Measurements from ENCODE around the gene ACAD11.

The ACAD11 gene

DNA sequence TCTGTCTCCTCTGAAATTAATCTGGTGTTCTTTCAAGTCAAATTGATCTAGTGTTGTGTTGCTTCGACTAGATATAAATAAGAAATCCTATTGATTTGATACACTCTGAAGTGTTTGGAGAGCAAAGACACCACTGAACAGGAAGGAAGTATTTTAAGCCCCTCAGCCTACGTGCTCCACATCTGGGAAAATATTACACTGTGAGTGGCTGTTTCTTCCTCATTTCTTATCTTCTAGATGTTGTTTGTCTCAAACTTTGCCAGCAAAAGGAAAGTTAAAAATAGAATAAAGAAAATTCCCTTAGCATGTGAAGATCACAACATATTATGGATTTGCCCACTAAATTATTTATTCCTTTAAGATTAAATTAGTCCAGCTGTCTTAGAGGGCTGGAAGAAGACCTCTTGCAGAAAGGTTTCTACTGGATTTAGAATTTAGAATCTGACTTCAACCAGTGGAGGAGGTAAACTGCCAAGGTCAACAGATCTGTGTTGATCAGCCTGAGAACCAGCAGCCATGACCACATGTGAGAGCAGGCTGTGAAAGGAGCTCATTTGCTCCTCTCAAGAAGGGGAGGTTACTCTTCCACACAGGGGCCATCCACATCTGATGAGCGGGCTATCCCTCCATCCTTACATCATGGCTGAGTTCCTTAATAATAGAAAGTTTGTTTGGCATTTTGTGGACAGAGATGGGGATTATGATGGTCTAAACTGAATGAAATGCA, 108.9 kb downstream of the ACAD11 start:
- no peak for DNase-seq (ENCODE audit: low spot score)

GRCh38 chr3:132549890-132550578, 109.6 kb downstream of the ACAD11 start:
- no peak for DNase-seq (ENCODE audit: low spot score)

DNA sequence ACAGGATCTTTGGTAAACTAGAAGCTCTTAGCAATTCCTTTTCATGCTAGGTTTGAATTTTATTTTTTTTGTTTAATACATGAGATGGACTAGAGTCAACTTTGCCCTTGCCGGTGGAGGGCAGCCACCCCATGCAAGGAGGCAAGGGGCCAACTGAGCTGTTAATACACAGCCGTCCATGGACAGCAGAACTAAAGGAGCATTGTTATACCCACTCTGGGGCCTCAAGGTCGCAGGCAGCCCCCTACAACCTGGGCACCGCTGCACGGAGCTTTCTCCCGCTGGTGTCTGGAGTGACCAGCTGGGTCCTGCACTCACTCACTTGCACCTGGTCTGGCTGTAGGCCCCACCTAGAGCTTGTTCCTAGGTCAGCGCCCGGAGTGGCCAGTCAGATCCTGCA, 110.4 kb downstream of the ACAD11 start:
- no peak for DNase-seq (ENCODE audit: low spot score)

DNA sequence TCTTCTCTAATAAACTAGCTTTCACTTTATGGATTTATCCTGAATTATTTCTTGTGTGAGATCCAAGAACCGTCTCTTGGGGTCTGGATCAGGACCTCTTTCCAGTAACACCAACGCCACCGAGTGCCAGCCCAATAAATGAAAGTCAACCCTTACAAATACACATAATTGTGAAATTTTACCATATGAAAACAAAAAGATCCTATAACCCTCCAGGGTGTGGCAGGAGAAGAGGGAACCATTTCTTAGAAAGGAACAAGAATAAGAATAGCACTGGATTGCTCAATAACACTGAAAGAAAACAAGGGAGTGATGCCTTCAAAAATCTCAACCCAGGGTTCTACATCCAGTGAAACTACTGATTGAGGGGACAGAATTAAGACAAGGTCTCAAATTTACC, 114.1 kb downstream of the ACAD11 start:
- no peak for DNase-seq (ENCODE audit: low spot score)

- DNase-seq (ENCODE audit: low spot score), result no peak
Measured at GRCh38 chr3:132544130-132544529, 115.5 kb downstream of the ACAD11 start.

DNA sequence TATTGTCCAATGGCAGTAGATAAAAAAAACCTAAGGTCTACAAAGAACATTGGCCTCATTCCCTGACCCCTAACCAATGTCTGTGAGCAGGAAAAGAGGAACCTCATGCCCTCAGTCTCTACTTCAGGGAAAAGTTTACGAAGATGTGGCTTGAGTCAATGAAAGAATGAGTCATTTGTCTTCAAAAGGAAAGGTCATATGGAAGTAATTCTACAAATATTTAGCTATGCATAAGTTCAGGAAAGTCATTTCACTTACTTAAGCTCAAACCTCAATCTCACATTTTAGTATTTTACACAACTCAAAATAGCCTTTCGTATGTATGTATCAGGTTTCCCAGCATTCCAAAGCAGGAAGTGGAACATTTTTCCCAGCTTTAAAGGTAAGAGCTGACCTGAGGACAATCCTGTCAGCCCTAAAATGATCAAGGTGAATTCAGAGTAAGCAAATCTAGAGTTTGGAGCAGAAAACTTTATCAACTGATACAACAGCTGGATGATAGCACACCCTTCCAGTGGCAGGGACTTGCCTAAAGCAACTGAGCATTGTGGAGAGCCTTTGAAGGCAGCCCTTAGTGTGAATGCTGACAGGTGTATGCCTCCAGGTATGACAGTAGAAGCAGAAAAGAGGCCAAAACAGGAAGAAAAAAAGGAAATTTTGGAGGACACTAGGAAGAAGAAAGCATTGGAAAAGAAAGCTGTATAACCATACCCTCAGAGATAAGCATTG, 116.4 kb downstream of the ACAD11 start:
- DNase-seq (ENCODE audit: low spot score), result no peak

DNA sequence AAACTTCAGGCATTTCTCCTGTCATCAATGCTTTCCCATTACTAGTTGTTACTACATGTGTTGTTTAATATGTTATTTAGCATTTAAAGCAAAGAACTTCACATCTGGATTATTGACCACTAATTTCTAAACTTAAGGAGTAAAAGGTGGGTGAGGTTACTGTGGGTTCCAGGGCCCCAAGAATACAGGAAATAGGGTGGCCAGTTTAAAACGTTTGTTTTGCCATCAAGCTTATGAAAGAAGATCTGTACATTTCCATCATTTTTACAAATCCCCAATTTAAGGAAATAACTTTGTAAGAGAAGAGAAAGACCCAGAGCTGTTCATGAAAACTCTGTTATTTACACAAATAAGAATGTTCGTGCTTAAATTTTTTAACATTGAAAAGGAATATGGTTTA, 117.0 kb downstream of the ACAD11 start:
- no peak for DNase-seq (ENCODE audit: low spot score)

DNA sequence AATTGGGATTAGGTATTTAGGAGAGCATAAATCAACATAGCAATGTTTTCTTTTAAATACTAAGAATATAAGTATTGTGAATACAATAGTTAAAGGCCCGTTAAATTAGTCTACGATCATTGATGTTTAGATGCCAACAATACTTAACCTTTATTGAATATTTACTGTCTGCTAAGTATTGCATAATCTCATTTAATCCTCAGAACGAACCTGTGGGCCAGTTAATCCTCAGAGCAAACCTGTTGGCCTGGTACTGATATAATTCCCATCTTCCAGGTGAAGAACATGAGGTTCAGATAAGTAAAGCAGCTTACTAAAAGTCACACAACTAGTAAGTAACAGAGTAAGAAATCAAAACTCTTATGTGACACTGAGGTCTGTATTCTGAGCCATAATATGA, 119.9 kb downstream of the ACAD11 start:
- no peak for DNase-seq (ENCODE audit: low spot score)

- no peak for DNase-seq (ENCODE audit: low spot score)
Measured at GRCh38 chr3:132538072-132538471, 121.5 kb downstream of the ACAD11 start.

DNA sequence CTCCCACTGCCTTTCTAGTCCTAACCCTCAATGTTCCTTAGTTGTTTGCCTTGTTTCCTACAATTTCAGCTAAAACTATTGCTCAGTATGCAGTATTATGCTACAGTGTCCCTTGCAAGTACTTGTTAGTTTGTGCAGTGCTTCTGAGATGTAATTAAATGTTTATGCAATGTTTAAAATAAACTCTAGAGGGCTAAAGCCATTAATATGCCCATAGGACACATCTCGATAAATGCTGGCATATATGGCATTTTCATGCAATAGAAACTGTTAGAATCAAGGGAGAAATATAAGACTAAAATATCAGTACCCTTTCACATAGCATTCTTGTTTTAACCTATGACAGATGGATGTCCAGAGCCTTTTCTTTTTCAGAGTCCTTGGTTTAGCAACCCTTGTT, 122.3 kb downstream of the ACAD11 start:
- peak; percentile 24 for DNase-seq (ENCODE audit: low spot score)

- DNase-seq (ENCODE audit: low spot score), result peak; percentile 60
Measured at GRCh38 chr3:132536442-132537153, 123.0 kb downstream of the ACAD11 start.

- peak; percentile 85 for DNase-seq (ENCODE audit: low spot score)
Measured at GRCh38 chr3:132535575-132536441, 123.8 kb downstream of the ACAD11 start.

DNA sequence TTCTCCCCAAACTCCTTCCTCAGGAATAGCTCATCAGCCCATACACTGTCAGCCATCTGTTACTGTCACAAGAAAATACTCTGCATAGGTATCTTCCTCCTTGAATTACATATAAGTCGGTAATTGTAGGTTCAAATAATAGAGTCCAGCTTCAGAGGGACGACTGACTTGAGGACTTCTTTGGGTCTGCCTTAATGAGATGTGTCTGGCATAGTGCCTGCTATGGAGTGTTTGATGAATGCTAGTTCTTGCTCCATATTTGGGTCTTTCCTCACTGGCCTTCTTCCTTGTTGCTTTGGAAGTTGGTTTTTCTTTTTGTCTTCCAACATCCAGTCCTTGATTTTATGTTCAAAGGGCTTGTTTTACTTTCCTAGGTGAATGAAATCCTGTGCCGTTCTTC, 129.0 kb downstream of the ACAD11 start:
- DNase-seq (ENCODE audit: low spot score), result no peak

- DNase-seq (ENCODE audit: low spot score), result no peak
Measured at GRCh38 chr3:132522353-132522752, 137.3 kb downstream of the ACAD11 start.

DNA sequence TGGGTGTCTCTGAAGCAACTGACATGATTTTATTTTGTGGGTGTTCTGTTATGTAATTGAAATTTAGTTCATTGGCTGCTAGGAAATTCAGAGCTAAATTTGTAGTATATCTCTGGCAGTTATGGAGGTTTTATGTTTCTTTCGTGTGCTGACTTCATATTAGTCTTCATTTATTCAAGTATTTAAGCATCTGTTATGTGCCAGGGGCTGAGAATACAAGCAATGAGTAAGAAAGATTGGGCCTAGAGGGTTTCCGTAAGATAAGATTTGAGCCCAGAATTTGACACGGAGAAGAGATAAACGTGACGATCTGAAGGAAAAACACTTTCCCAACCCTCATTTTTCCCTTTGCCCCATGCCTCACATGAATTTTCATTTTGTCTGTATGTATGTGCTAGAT, 137.7 kb downstream of the ACAD11 start:
- no peak for DNase-seq (ENCODE audit: low spot score)

- DNase-seq (ENCODE audit: low spot score), result no peak
Measured at GRCh38 chr3:132519914-132520313, 139.7 kb downstream of the ACAD11 start.

GRCh38 chr3:132517311-132517710, 142.3 kb downstream of the ACAD11 start:
- DNase-seq (ENCODE audit: low spot score), result no peak

DNA sequence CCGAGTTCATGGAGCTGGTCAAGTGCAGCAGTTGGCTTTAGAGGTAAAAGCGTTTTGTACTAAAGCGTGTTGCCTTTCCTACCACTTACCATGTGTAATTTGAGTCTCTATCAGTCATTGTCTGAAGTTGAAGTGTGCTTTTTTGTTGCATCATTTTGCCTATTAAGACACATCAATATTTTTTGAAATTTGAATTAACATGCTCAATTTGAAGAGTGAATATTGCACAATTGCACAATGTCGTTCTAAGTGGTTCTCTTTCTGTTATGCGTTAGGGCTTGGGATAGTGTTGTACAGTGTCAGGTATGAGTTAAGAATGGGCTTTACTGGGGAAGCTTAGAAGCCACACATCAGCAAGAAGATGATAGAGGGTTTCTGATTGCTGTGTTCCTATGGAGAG, 146.6 kb downstream of the ACAD11 start:
- no peak for DNase-seq (ENCODE audit: low spot score)

DNA sequence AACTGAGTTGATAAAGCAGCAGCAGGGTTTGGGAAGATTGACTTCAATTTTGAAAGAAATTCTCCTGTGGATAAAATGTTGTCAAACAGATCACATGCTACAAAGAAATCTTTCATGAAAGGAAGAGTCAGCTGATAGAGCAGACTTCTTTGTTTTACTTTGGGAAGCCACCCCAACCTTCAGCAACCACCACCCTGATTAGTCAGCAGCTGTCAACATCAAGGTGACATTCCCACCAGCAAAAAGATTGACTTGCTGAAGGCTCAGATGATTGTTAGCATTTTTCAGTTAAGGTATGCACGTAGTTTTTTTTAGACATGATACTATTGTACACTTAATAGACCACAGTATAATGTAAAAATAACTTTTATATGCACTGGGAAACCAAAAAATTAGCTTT, 150.1 kb downstream of the ACAD11 start:
- no peak for DNase-seq (ENCODE audit: low spot score)

- no peak for DNase-seq (ENCODE audit: low spot score)
Measured at GRCh38 chr3:132509096-132509495, 150.5 kb downstream of the ACAD11 start.

Data from NAMALWA (cell line).